ENCODE data around the gene NUDT19. TPM values are rescaled to one million over a fixed set of nuclear protein-coding genes. Genes with fewer than 3 reads are reported as not detected.
"Not testable (repeated sequence)": the region's sequence is repeated elsewhere in the genome, so short reads cannot be mapped to it uniquely, and the experiment has no call there.

Gene NUDT19
- total RNA-seq, 1 donor from 2014 or later = 5.3 TPM

DNA sequence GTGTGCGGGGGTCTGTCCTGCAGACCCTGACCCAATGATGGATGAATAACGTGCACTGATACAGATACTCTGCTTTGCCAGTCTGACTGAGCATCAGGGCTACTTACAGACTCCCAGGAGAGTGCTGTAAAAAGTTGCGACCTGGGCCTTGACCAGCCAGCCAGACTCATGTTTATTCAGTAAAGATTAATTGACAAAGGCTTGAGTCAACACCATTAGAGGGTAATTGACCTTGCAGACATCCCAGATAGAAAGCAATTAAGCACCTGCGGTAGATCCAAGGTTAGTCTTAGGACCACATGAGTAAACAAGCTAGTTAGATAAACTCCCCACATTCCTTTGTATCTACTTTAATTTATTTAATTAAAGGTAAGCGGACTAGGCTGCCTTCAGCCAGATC, 10.4 kb downstream of the NUDT19 start:
- peaks cover 3% of the 10 kb centered on the region for H3K27me3 Mint-ChIP-seq (ENCODE audit: unreplicated experiment)
- DNase-seq (ENCODE audit: low spot score) = no peak
- no peak overlapping the region for H3K27ac Mint-ChIP-seq (ENCODE audit: unreplicated experiment)
- no peak for TF ChIP-seq CTCF (IDR thresholded peaks at IDR 0.05; ENCODE audit: unreplicated experiment)
- no peak overlapping the region for H3K4me3 Mint-ChIP-seq (ENCODE audit: unreplicated experiment)
- H3K9me3 Mint-ChIP-seq (ENCODE audit: unreplicated experiment) = peaks cover 5% of the 10 kb centered on the region
- no peaks in the 10 kb centered on the region for H3K4me1 Mint-ChIP-seq (ENCODE audit: unreplicated experiment)
- peaks cover 25% of the 10 kb centered on the region for H3K36me3 Mint-ChIP-seq (ENCODE audit: low read depth, unreplicated experiment)

GRCh38 chr19:32704006-32704405, 12.4 kb downstream of the NUDT19 start:
- H3K27ac Mint-ChIP-seq (ENCODE audit: unreplicated experiment); H3K4me3 Mint-ChIP-seq (ENCODE audit: unreplicated experiment); H3K9me3 Mint-ChIP-seq (ENCODE audit: unreplicated experiment); H3K4me1 Mint-ChIP-seq (ENCODE audit: unreplicated experiment); H3K27me3 Mint-ChIP-seq (ENCODE audit: unreplicated experiment); DNase-seq (ENCODE audit: low spot score): not testable (repeated sequence)
- H3K36me3 Mint-ChIP-seq (ENCODE audit: low read depth, unreplicated experiment) = peaks cover 14% of the 10 kb centered on the region

DNA sequence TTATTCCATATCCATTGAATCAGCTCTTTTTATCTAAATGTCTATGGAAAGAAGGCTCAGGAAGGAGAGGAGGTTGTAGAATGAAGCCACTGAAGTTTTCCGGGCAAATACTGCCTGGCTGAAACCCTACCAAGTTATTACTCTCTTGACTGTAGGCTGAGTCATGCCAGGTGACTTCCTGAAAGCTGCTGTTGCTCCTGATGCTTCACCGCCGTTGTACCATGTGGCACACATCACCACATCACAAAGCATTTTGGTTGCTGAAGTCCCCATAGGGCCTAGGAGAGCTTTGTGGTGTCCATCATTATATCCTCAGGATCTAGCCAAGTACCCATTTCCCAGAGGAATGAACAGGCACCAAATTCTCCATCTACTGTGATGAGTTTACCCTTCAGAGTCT, 16.8 kb downstream of the NUDT19 start:
- no peak overlapping the region for H3K27ac Mint-ChIP-seq (ENCODE audit: unreplicated experiment)

GRCh38 chr19:32709032-32709431, 17.4 kb downstream of the NUDT19 start:
- H3K4me1 Mint-ChIP-seq (ENCODE audit: unreplicated experiment) = no peaks in the 10 kb centered on the region
- H3K4me3 Mint-ChIP-seq (ENCODE audit: unreplicated experiment) = no peak overlapping the region
- no peak for TF ChIP-seq CTCF (IDR thresholded peaks at IDR 0.05; ENCODE audit: unreplicated experiment)
- H3K27ac Mint-ChIP-seq (ENCODE audit: unreplicated experiment) = no peak overlapping the region
- H3K36me3 Mint-ChIP-seq (ENCODE audit: low read depth, unreplicated experiment) = peaks cover 11% of the 10 kb centered on the region
- H3K27me3 Mint-ChIP-seq (ENCODE audit: unreplicated experiment) = peaks cover 1% of the 10 kb centered on the region
- no peak for DNase-seq (ENCODE audit: low spot score)
- H3K9me3 Mint-ChIP-seq (ENCODE audit: unreplicated experiment) = peaks cover 5% of the 10 kb centered on the region

More for the DNA sequence above, 16.8 kb downstream of the NUDT19 start:
- Mint-ChIP-seq H3K36me3 (ENCODE audit: low read depth, unreplicated experiment) (peaks cover 14% of the 10 kb centered on the region), H3K4me1 (ENCODE audit: unreplicated experiment) (no peaks in the 10 kb centered on the region), H3K4me3 (ENCODE audit: unreplicated experiment) (no peak overlapping the region), H3K27me3 (ENCODE audit: unreplicated experiment) (peaks cover 1% of the 10 kb centered on the region), H3K9me3 (ENCODE audit: unreplicated experiment) (peaks cover 5% of the 10 kb centered on the region)
- TF ChIP-seq CTCF (IDR thresholded peaks at IDR 0.05; ENCODE audit: unreplicated experiment) = no peak
- no peak for DNase-seq (ENCODE audit: low spot score)

- Mint-ChIP-seq H3K9me3 (ENCODE audit: unreplicated experiment) (no peaks in the 10 kb centered on the region), H3K4me3 (ENCODE audit: unreplicated experiment) (no peak overlapping the region), H3K36me3 (ENCODE audit: low read depth, unreplicated experiment) (peaks cover 3% of the 10 kb centered on the region), H3K4me1 (ENCODE audit: unreplicated experiment) (no peaks in the 10 kb centered on the region), H3K27me3 (ENCODE audit: unreplicated experiment) (no peaks in the 10 kb centered on the region), H3K27ac (ENCODE audit: unreplicated experiment) (no peak overlapping the region)
- TF ChIP-seq CTCF (IDR thresholded peaks at IDR 0.05; ENCODE audit: unreplicated experiment) = no peak
- DNase-seq (ENCODE audit: low spot score) = no peak
These were observed 20.1 kb downstream of the NUDT19 start for GRCh38 chr19:32711747-32712146.

DNA sequence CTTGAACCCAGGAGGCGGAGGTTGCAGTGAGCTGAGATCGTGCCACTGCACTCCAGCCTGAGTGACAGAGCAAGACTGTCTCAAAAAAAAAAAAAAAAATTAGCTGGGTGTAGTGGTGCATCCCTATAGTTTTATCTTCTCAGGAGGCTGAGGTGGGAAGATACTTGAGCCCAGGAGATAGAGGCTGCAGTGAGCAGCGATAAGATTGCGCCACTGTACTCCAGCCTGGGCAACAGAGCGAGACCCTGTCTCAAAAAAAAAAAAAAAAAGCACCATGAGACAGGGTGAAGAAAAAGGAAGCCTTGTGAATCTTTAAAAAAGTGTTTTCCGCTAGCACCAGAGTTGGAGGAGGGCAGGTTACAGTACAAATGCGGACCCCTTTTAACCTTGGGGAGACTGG, 24.6 kb downstream of the NUDT19 start:
- H3K4me1 Mint-ChIP-seq (ENCODE audit: unreplicated experiment); H3K9me3 Mint-ChIP-seq (ENCODE audit: unreplicated experiment); H3K36me3 Mint-ChIP-seq (ENCODE audit: low read depth, unreplicated experiment): not testable (repeated sequence)

More for the DNA sequence above, 24.6 kb downstream of the NUDT19 start:
- H3K27me3 Mint-ChIP-seq (ENCODE audit: unreplicated experiment); H3K27ac Mint-ChIP-seq (ENCODE audit: unreplicated experiment); H3K4me3 Mint-ChIP-seq (ENCODE audit: unreplicated experiment); DNase-seq (ENCODE audit: low spot score): not testable (repeated sequence)
